ENCODE data around the gene STXBP1.

DNA sequence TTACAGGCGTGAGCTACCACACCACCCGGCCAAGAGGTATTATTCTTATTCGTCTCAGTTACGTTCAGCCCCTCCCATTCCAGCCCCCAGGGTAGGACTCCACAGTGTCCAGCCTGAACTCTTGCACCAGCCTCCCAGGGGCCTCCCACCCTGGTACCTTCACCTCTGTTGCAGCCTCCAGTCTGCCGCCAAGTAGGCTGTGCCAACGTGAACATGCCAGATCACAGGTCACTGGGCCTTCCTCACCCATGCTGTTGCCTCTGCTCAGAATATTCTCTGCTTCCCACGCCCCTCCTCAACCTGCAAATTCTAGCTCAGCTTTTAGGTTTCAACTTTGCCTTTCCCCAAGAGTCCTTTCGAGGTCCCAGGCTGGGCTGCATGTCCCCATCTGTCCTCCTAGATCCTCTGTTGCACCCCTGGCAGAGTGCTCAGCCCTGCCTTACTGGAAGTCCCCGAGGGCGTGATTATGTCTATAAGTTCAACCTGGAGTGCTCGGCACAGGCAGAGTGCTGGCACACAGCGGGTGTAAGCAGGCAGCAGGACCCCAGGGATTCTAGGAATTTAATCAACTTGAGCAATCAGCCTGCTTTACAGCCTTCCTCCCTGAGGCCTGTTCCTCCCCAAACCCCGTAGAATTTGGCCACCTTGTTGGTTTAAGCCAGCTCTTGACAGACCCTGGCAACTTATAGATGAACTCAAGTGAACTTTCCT, 13.1 kb upstream of the STXBP1 start:
- TF ChIP-seq, protein P1, sequence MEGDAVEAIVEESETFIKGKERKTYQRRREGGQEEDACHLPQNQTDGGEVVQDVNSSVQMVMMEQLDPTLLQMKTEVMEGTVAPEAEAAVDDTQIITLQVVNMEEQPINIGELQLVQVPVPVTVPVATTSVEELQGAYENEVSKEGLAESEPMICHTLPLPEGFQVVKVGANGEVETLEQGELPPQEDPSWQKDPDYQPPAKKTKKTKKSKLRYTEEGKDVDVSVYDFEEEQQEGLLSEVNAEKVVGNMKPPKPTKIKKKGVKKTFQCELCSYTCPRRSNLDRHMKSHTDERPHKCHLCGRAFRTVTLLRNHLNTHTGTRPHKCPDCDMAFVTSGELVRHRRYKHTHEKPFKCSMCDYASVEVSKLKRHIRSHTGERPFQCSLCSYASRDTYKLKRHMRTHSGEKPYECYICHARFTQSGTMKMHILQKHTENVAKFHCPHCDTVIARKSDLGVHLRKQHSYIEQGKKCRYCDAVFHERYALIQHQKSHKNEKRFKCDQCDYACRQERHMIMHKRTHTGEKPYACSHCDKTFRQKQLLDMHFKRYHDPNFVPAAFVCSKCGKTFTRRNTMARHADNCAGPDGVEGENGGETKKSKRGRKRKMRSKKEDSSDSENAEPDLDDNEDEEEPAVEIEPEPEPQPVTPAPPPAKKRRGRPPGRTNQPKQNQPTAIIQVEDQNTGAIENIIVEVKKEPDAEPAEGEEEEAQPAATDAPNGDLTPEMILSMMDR (IDR thresholded peaks at IDR 0.05; ENCODE audit: low read length) = no peak
- no peak for TF ChIP-seq EZH2 (IDR thresholded peaks at IDR 0.05; ENCODE audit: borderline replicate concordance, low read length)

Measured in OCI-LY1 (cell line).